Fibroblast of skin of left biceps (primary cell): ENCODE results near the gene TRPV3.
A peak's percentile ranks its signal among the peaks of the same experiment; 100 is the strongest.
"Not testable (repeated sequence)": the region's sequence is repeated elsewhere in the genome, so short reads cannot be mapped to it uniquely, and the experiment has no call there.

Source experiments
- DNase-seq, 2 experiments: peaks; one replicate each; pipeline ENCODE4 v3.0.0-alpha.2; 2013; ENCODE audit warnings: low read depth in 2 of 2

TRPV3 gene

DNA sequence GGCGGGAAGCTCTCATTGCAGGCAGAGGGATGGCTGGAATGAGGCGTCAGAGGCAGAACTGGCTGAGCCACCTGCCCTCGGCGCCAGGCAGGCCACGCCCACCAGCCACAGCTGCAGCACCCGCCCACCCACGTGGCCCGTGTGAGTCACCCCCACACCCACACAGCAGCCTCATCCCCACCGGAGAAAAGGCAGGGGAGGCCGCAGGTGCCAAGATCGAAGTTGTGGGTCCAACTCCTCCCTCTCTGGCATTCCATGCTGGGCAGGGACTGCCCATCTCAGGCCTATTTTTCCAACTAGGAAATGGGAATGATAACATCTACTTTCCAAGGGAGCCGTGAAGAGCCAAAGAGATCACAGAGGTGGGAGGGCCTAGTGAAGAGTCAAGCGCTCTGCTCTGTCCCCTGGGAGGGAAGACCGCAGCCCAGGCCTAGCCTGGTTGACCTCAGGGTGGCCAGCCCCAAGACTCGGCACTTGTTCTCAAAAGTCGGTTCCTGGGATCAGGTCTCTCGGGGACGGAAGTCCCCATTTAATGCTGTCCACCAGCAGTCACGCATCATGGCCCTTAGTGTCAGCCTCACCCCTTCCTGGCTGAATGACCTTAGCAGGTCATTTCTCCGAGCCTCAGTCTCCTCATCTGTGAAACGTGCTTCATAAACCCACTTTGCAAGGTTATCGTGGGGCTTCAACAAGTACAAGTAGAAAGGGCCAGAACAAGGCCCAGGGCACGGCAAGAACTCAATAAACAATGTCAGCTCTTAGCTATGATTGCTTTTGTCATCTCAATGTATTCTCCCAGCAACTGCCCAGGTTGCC is at the start of gene TRPV3:
Gene TRPV3, minus strand, starts transcription at position 45 of the 816 bp plus-strand sequence. CDS start 2,962 bp downstream, outside the sequence.
- DNase-seq = no peak

DNA sequence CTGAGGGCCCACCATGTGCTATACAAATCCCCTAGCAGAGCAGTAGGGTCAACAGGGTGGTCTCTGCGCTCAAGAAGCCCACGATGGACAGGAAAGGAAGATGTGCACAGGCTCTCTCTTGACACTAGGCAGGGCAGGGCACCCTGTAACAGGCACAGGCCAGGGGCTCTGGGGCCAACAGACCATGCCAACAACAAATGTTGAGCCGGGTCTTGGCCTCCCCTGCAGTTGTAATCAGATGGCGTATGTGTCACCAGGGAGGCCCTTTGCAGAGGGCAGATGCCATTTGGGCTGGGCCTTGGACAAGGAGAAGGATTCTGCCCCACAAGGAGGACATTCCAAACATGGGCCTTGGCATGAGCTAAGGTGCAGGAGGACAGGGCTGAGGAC is 46.3 kb upstream of the TRPV3 start:
- DNase-seq = no peak

DNA sequence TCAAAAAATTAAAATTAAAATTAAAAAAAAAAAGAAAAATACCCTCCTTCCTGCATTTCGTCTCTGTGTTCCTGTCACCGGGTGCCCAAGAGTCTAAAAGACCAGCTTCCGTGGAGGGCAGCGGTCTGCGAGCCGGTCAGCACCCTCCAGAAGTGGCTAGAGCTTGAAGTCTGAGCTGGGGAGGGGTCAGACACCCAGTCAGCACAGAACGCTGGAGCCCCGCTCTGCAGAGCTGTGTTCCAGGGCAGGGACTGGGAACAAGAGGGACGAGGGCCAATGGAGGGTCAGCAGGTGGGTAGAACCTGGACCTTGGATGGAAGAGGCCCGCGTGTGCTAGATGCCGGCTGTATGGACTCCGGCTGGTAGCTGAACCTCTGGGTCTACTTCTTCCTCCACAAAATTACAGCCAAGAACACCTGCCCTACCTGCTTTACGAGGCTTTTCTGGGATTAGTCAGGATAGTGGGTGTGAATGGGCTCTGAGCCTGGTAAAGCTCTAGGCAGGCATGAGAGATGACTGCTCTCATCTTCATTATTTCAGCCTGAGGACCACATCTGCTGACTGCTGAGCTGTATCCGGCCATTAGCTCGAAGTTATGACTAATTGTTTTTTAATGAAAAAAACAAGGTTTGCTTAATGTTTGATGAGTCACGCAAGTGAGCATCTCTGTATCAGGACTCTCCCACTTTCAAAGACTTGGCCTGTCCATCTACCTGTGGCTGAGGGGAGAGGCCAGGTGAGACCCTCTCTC is 45.7 kb upstream of the TRPV3 start:
- DNase-seq = peak in 1 of 2 experiments; percentile 29

DNA sequence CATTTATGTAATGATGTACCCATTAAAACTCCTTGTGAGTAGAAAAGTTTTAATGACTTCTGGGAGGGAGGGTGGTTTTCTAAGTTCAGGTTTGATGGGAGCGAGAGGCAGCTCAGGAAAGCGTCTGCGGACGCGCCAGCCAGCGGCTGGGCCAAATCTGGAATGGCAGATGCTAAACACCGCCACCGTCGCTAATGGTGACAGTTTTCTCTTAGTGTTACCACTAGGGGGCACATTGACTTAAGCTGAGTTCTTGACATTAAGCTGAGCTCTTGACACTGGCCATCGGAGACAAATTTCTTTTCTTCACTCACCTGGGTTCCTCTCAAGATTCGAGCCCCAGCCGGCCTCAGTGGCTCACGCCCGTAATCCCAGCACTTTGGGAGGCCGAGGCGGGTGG is 44.9 kb upstream of the TRPV3 start:
- no peak for DNase-seq

DNA sequence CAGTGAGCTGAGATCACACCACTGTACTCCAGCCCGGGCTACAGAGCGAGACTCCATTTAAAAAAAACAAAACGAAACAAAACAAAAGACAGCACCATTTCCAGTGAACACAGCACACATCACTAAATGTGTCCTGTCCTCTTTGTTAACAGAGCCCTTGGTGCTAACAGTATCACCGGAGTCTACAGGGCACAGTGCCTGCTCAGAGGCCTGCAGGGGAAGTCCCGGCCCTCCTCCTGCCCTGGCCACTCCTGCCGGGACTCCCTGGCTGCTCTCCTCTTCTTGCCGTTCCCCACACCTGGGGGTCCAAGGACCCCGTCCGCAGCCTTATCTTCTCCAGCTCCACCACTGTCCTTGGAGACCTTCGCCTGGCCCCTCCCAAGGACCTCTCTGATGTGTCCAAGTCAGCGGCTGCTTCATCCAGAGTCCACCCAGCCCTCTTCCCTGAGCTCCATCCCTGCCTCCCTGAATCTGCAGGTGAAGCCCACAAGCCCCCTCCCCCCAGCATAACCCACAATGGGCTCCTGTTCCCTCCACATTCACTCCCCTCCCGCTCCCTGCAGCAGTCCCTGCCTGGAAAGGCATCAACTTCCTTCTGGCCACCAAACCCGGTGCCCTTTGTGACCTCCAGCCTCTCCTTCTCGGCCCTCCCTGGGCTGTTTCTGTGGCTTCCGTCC is 43.1 kb upstream of the TRPV3 start:
- no peak for DNase-seq

DNA sequence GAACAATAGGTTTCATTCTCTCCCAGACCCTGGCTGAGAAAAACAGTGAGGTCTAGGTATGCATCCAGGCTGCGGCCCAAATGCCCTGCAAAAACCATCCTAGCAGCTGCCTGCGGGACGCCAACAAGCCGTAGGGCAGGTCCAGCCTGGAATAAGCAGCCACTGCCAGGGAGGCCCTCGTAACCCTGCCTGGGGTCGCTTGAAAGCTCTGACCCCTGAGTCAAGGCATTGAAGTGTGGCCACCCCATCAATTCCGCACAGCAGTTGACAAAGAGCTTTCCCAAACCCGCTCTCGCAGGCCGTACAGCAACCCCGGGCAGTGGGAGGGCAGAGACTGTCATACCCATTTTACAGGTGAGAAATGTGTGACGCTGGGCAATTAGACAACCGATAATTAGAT is 40.5 kb upstream of the TRPV3 start:
- DNase-seq = no peak

DNA sequence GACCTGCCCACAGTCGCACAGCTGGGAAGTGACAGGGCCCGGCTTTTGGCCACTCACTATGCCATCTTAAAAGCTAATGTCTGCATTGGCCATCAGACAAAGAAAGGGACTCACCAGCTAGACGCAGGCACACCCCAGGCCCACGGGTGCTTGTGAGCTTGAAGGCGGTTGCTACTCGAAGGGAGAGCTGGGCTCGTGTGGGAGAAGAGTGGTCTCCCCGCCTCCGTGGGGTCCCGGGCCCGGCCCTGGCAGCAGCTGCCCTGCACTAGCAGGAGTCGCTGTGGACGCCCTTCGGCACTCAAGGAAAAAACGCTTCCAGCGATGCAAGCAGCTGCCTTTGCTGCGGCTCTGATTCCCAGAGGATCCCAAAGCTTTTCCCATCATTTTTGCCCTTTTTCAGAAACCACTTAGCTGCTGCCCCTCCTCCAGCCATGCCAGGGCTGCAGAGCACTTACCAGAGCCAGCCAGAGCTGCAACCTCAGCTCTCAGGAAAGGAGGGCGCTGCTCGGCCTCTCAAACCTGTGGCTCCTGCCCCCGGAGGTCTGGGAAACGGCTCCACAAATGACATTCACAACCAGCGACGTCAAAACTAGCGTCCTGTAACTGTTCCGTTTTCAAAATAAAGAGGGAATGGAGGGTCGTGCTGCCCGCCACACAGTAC is 39.3 kb upstream of the TRPV3 start:
- no peak for DNase-seq

DNA sequence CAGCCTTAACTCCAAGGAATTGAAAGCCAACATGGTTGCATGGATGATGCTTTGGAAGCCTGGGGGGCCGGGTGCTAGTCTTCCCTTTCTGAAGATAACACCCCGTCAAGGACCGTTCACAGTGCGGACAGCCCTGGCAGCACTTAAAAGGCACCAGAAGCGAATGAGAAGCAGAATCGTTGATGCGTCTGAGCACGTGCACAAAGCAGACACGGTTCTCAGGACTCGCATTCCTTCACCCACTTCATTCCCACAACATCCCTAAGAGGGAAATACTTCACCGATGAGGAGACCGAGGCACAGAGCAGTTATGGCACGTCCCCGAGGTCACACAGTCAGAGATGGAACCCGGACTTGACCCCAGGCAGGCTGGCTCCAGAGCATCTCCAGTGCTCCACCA is 37.4 kb upstream of the TRPV3 start:
- peak in 1 of 2 experiments; percentile 12 for DNase-seq

DNA sequence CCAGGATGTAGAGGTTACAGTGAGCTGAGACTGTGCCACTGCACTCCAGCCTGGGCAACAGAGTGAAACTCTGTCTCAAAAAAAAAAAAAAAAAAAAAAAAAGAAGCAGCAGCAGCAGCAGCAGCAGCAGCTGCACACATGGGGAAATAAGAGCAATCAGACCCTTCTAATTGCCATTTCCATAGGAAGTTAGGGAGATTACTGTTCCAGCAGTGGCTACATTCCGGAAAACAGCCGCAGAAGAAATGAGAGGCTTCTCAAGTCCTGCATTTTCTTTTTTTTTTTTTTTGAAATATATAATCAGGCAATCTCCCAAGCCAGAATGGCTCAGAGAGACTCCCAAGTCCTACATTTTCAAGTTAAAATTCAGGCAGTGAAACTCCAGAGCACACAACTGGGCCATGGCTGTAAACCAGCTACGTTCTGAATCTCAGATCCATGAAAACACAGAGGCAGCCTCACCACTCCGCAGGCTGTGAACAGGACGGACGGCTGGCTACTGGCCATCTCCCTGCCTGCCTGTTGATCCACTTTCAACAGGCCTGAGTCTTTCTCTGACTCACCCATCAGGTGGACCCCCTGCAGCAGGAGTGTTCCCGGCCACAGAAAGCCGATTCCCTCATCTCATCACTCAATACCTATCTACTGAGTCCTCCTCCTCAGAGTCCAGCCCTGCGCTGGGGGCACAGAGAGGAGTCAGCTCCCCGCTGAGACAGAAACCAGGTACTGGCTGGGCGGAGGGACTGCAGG is 36.6 kb upstream of the TRPV3 start:
- peak; percentile 55 to 58 for DNase-seq

DNA sequence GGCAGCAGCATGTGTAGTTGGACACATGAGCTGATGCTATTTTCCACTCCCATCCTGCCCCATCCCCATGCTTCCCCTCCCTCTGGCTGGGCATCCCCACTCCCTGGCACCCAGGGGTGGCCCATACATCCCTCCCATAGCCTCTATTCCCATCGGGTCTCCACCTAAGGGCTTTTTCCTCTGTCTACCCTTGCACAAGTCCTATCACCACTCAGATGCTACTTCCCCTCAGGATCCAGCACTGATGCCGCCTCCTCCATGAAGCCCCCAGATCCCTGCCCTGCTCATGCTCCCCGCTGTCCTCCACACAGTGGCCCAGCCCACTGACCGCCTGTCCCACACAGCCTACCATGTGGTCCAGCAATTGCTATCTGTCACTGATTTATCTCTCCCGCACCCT is 35.8 kb upstream of the TRPV3 start:
- no peak for DNase-seq

DNA sequence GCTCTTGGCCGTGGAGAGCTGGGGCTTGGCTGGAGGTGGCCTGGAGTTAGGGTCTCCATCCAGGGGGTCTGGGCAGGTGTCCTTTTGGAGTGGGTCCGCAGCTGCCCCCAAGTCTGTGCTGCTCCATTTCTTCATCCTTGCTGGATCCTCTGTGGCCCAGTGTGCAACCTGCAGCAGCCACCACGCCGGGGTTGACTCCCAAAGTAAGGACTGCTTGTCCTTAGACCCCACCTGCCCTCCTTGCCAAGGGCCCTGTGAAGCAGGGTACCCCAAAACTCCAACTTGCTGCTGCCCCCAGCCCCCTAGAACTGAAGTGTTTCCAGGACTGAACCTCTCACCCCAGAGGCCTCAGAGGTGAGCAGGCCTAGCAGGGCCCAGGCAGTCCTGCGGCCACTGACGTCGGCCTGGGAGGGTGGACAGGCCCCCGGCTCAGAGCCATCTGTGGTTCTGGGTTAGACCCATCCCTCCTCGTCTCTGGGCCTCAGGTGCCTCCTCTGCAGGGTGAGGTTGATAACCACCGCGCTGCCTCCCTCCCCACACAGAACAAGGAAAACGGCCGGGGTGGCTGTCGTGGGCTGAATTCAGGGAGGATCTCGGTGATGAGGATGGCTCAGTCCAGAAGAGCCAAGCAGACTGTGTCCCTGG is 34.7 kb upstream of the TRPV3 start:
- DNase-seq = no peak

DNA sequence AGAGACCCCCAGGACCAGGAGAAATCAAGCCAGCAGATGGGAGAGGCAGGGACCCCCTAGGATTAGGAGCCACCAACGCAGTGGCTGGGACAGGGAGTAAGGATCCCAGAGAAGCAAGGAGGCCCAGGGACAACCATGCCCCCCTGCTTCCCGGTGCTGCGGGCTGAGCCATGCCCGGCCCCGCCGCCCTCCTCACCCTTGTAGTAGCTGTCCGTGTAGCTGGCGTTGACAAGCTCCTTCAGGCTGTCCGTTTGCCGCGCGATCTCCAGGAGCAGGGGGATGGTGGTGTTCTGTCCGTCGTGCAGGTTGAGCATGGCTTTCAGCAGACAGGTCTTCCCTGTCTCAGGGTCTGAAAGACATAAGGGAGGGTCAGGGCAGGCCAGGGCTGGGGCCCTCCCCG is 33.2 kb upstream of the TRPV3 start:
- no peak for DNase-seq

DNA sequence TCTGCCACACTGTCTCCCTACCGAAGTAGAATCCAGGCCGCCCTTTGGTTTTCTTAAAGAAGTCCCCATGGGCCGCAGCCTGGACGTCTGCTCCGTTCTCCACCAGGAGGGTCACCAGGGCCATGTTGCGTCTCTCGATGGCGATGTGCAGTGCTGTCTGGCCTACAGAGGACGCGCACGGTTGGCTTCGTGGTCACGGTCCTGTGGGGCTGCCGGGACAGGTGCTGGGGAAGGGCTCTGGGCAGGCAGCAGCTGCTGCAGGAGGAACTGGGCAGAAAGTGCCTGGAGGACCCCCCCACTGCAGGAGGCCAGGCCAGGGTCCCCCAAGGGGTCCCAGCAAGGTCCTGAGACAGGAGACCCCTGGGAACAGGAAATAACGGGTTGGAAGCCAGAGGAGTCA is 32.6 kb upstream of the TRPV3 start:
- DNase-seq = no peak

DNA sequence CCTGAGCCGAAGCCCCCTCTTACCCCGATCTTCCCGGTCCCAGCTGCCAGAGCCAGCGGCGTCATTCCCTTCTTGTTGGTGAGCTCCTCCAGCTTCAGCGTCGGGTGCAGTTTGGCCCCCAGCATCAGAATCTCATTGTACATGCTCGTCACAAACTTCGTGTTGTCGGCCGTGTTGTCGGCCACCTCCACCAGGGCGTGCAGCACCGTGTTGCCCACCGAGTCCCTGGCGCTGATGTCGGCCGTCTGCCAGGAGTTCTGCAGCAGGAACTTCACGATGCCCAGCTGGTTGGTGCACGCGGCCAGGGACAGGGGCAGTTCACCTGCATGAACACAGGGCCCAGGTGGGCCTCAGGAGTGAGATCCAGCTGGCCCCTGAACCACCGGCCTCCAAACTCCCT is 32.2 kb upstream of the TRPV3 start:
- DNase-seq = no peak

DNA sequence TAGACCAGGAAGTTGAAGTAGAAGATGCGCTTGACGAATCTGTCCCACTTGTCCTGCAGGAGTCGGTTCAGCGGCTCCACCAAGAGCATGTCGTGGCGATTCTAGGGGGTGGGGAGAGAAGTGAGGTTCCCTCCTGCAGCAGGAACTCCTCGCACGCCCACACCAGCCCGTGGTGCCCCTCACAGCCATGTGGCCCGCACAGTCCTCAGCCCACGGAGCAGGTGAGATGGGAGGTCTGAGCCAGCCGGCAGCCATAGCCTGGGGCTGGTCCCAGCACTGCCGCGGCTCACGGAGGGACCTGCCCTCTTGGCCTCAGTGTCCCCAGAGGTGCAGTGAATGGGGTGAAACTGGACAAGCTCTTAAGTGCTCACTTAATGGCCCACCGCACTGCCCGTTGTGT is 28.2 kb upstream of the TRPV3 start:
- no peak for DNase-seq

DNA sequence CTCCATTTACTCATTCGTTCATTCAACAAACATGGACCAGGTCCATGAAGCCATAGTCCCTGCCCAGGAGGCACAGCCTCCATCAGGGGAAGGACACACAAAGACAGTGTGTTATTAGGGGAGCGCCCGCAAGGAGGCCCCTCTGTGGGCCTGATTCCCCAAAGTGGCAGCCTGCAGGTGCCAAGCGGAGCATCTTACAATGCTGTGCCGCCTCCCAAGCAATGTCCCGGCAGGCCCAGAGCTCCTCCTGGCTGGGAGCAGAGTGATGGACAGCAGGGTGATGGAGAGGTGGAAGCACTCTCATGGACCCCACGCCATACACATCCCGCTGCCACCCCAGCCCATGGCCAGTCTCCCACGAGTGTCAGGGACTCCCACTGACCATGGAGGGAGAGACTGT is 25.8 kb upstream of the TRPV3 start:
- no peak for DNase-seq

DNA sequence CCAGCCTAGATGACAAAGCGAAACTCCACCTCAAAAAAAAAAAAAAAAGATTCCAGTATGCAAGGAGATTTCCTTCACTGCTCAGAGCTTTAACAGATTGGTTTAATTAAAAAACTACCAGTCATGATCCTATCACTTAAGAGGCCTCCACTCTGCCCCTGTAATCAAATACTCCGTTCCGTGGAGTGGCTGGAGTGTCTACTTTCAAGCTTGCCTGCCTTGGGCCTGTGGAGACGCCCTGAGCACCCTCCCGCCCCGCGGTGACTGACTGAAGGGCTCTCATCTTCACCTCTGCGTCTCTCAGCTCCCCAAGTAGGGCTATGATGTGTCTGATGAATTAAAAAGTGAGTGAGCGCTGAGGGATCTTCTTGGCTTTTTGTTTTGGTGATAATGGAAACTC is 25.3 kb upstream of the TRPV3 start:
- peak in 1 of 2 experiments; percentile 12 for DNase-seq

DNA sequence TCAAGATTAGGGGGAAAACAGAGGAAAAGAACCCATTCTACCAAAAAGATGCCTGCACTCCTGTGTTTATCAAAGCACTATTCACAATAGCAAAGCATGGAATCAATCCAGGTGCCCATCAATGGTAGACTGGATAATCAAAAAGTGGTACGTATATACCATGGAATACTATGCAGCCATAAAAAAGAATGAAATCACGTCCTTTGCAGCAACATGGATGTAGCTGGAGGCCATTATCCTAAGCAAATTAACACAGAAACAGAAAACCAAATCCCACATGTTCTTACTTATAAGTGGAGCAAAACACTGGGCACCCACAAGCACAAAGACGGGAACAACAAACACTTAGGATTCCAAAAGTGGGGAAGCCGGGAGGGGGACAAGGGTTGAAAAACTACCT is 21.1 kb upstream of the TRPV3 start:
- not testable (repeated sequence) for DNase-seq

DNA sequence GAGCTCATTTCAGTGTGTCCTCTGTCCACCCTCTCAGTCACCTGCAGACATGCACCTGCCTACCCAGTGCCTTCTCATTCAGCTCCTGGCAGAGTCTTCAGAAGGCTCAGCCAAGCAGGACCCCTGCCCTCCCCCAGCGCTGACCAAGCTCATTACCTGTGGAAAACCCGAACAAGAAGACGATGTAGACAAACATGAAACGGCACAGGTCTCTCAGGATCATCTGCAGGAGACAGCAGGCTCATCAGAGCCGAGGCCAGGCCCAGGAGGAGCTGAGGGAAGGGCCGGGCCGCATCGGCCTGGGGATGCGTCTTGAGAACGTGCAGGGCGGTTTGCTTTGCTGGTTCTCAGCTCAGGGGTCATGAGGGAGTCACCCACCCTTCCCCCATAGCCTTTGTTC is 19.4 kb upstream of the TRPV3 start:
- no peak for DNase-seq

DNA sequence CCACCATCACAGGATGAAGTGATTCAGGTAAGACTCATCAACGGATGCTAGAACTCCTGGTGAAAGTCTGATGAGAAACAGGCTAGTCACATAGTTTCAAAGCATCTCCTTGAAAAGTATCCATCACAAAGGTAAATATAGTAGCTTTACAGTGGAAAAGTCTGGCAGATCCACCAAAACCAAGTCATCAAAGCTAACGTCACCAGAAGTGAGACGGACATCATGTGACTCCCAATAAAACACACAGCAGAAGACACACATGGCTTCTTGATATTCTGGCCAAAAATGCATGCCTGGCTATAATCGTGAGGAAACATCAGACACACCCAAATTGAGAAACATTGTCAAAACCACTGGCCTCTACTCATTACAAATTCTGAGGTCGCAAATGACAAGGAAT is 17.9 kb upstream of the TRPV3 start:
- DNase-seq = no peak

DNA sequence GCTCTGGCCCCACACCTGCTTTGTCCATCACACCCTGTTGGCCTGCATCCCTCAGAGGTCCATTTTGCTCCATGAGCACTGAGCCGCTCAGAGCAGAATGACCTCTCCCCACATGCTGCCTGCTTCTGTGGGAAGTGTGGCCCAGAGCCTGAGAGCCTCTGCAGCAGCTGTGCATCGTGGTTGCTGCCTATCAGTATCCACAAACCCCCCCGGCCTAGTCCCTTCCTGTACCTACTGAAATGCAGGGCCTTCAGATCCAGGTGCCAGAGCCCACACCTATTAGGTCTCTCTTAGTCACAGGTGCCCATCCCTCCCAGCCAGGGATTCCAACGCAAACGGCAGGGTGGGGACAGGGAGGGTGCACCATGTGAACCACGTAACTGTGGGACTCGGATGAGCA is 16.6 kb upstream of the TRPV3 start:
- no peak for DNase-seq
